Stimulated activated CD4-positive, alpha-beta T cell treated with anti-CD3 and anti-CD28 coated beads, Interleukin-1b, Interleukin-23, amount 100 ng/mL, for 1 hour (primary cell): Measurements from ENCODE around the gene RIPOR2.
"Not testable (repeated sequence)": the region's sequence is repeated elsewhere in the genome, so short reads cannot be mapped to it uniquely, and the experiment has no call there.

Experiments used
- DNase-seq, 2 donors: peaks; one replicate each; pipeline ENCODE4 v3.0.0-alpha.2; 2020; ENCODE audit warnings: low read depth in 2 of 2

RIPOR2 gene

DNA sequence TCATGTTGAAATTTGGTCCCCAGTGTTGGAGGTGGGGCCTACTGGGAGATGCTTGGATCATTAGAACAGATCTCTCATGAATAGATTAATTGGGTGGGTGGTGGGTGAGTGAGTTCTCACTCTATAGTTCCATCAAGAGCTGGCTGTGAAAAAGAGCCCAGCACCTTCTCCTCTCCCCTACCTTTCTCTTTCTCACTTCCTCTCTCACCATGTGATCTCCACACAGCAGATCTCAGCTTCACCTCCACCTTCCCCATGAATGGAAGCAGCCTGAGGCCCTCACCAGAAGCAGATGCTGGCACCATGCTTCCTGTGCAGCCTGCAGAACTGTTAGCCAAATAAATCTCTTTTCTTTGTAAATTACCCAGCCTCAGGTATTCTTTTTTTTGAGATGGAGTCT lies 173.9 kb downstream of the RIPOR2 start:
- no peak for DNase-seq

DNA sequence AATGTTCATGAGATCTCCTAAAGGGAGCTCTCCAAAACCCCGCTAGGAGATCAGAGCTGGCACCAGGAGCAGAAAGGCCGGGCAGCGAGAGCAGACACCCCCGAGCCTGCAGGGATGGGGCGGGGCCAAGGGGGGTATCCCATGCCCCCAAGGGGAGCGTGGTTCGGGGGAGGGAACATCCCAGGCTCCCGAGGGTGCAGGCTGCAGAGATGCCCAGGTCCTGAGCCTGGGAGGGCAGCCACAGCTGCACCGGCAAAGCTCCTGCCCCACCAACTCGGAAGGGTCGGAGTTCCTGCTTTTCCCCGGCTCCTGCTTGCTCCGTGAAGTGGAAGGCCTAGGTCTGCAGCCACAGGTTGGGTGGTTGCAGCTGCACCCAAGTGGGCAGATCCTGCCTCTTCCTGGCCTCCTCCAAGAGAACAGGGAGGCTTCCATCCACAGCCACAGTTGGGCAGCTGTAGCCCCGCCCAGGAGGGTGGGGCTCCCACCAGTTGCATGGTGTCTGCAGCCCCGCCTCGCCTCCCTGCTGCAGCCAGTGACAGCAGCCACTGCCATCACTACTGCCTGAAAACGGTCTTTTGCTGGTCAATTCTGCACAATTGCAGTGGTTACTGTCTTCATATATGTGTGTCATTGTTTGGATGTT lies 174.4 kb downstream of the RIPOR2 start:
- DNase-seq: no peak

- DNase-seq: no peak
Observed at GRCh38 chr6:24760210-24760609, 175.6 kb downstream of the RIPOR2 start.

DNA sequence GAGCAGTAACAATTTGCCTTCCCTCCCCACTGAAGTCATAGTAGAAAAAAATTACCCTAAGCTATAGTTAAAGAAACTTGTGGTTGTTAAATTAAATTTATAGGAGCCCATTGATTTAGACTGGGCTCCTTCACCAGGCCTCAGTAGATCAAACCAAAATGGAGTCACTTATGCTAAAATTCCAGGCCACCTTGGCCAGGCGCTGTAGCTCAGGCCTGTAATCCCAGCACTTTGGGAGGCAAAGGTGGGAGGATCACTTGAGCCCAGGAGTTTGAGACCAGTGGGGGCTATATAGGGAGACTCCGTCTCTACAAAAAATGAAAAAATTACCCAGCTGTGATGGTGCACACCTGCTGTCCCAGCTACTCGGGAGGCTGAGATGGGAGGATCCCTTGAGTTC lies 176.0 kb downstream of the RIPOR2 start:
- no peak for DNase-seq

- no peak for DNase-seq
Observed at GRCh38 chr6:24757611-24758010, 178.1 kb downstream of the RIPOR2 start.

DNA sequence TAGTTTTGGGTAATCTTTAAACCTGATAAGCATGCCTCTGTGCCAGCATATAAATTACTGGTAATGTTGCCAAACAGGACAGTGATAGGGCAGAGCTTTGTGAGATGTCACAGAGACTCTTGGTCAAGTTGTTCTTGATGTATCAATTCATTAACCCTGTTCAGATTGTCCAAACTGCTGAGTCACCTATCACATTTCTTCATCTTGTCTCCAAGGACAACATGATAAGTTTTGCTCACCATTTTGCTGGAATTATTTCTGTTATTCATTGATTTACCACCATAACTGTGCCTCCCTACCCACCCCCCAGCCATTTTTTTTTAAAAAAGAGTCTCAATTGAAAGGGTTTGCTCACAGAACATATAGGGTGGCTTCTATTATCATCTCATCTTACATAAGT lies 180.5 kb downstream of the RIPOR2 start:
- no peak for DNase-seq

DNA sequence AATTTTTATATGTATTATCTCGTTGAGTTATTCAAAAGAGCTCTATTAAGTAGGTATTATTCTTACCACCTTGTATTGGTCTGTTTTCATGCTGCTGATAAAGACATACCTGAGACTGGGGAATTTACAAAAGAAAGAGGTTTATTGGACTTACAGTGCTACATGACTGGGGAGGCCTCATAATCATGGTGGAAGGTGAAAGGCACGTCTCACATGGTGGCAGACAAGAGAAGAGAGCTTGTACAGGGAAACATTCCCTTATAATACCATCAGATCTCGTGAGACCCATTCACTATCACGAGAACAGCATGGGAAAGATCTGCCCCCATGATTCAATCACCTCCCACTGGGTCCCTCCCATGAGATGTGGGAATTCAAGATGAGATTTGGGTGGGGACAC lies 181.4 kb downstream of the RIPOR2 start:
- DNase-seq: not testable (repeated sequence)
